A673 (cell line): ENCODE results near the gene CTNNA1.

Experiments
- CTCF ChIP-seq: fragments of 300-800, 200-600 bp; sonication (generic); conservative IDR thresholded peaks from 2 replicates; pipeline ENCODE4 v1.5.1; 2017; ENCODE audit warnings: low read depth, mild to moderate bottlenecking, antibody characterized with exemption, low read length, moderate library complexity, mixed read lengths
- EZH2 ChIP-seq: fragments of 200-600 bp; sonication (generic); IDR thresholded peaks from 2 replicates; pipeline ENCODE4 v1.6.1; 2017; ENCODE audit warnings: borderline replicate concordance, low read depth, mild to moderate bottlenecking, mixed read lengths, antibody characterized with exemption, low read length; ENCODE audit not compliant: poor library complexity, severe bottlenecking

GRCh38 chr5:138927544-138927943 lies 174.3 kb downstream of the CTNNA1 start:
- no peak for TF ChIP-seq EZH2
- no peak for TF ChIP-seq CTCF
